Measurements from ENCODE around the gene NDFIP1. TPM values are rescaled to one million over a fixed set of nuclear protein-coding genes. Genes with fewer than 3 reads are reported as not detected.

Gene NDFIP1
- total RNA-seq, 1 donor = 69.7 TPM

DNA sequence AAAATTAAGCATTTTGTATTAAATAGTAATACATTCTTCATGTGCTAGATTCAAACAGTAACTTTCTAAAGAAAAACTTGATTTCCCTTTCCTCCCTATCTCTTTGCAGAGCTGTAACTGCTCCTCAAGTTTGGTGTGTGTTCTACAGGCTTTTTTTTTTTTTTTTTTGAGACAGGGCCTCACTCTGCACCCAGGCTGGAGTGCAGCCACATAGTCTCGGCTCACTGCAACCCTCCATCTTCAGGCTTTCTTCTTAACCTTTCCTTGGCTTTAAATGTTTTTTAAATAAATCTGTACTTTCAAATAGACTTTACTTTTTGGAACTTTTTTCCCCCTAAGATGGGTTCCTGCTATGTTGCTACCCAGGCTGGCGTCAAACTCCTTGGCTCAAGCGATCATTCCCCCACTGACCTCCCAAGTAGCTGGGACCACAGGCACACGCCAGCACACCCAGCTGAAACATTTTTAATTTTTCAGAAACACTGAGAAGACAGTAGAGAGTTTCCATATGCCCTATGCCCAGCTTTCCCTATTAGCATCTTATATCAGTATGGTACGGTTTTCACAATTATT is 9.1 kb downstream of the NDFIP1 start:
- DNase-seq (ENCODE audit: low read depth in 2 of 3, low spot score in 2 of 3) = no peak

- no peak for DNase-seq (ENCODE audit: low read depth in 2 of 3, low spot score in 2 of 3)
Observed at GRCh38 chr5:142118155-142118686, 9.6 kb downstream of the NDFIP1 start.

DNA sequence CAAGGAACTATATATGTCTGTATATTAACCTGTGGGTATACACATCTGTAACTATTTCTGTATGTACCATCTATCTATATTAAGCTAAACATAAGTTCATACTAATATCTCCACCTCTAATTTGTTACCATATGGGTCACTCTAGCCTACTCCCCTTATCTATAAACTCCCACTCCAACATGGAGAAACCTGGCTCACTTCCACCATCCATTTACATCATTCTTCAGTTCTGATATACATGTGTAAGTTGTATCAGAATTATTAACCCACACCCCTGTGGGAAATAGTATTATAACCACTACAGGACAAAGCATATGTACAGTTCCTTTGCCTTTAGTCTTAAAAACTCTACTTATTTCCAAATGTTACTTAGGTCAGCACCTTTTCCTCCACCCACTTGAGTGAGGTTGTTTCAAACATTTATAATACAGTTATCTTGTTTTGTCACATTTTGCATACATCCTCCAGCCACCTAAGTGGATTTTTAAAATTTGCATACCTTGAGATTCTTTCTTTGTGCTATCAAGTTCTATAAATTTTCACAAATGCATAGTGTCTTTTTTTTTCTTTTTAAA is 10.6 kb downstream of the NDFIP1 start:
- DNase-seq (ENCODE audit: low read depth in 2 of 3, low spot score in 2 of 3) = no peak

DNA sequence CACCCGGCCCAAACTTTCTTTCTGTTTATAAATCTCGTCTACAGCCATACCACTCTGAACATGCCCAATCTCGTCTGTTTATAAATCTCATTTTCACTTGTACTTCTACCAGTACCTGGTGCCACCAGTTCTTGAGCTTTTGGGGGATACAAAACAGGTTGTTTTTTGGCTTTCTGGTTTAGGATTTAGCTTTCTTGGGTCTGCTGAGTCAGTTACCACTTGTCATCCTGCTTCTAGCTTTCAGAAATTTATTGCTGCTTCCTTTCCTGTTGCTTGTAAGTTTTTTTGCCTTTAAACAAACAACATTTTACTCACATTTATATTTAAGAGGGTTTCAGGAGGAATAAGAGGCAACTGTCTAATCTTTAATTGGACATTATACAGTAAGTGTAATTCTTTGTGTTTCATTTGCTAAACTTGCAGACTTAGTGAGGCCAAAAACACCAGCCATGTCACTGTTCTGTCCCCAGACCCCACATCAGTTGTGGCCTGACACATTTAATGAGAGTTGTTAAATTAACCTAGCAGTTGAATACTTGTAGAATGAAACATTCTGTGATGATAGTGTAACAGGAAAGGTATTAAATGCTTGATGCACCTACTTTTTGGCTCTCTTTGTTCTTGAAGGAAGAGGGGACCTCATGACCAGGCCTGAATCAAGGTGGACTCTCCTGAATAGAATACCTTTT is 11.8 kb downstream of the NDFIP1 start:
- peak in 2 of 3 donors; percentile 46 to 67 for DNase-seq (ENCODE audit: low read depth in 2 of 3, low spot score in 2 of 3)

GRCh38 chr5:142122121-142122520 is 13.5 kb downstream of the NDFIP1 start:
- no peak for DNase-seq (ENCODE audit: low read depth in 2 of 3, low spot score in 2 of 3)

GRCh38 chr5:142125378-142125777 is 16.8 kb downstream of the NDFIP1 start:
- no peak for DNase-seq (ENCODE audit: low read depth in 2 of 3, low spot score in 2 of 3)

GRCh38 chr5:142125963-142126362 is 17.4 kb downstream of the NDFIP1 start:
- no peak for DNase-seq (ENCODE audit: low read depth in 2 of 3, low spot score in 2 of 3)

- no peak for DNase-seq (ENCODE audit: low read depth in 2 of 3, low spot score in 2 of 3)
Observed at GRCh38 chr5:142128675-142129208, 20.2 kb downstream of the NDFIP1 start.

DNA sequence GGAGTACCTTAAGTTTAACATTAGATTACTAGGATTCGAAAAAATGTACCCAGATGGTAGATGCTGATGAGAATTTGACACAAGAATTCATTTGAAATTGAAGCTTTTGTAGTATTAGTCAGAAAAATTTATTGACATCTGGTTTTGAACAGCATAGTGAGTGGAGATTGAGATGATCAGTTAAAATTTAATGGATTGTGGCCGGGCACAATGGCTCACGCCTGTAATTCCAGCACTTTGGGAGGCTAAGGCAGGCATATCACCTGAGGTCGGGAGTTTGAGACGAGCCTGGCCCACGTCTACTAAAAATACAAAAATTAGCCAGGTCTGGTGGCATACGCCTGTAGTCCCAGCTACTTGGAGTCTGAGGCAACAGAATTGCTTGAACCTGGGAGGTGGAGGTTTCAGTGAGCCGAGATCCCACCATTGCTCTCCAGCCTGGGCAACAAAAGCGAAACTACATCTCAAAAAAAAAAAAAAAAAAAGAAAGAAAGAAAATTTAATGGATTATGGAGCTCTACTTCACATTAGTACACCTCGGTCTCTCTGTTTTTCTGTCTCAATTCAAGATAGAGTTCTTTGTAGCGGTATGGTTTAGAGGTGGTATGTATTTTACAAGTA is 21.0 kb downstream of the NDFIP1 start:
- no peak for DNase-seq (ENCODE audit: low read depth in 2 of 3, low spot score in 2 of 3)

DNA sequence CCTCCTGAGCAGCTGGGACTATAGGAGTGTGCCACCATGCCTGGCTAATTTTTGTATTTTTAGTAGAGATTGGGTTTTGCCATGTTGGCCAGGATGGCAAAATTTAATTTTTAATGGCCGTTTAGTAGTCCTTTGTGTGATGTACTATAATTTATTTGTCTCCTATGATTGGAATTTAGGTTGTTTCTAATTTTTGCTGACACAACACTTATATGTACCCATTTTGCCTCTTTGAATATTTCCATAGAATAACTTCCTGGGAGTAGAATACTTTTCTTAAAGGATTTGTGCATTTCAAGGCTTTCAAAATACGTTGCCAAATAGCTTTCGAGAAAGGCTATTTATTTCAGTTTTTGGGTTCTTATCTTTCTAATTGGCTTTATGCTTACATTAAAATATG is 22.8 kb downstream of the NDFIP1 start:
- no peak for DNase-seq (ENCODE audit: low read depth in 2 of 3, low spot score in 2 of 3)

DNA sequence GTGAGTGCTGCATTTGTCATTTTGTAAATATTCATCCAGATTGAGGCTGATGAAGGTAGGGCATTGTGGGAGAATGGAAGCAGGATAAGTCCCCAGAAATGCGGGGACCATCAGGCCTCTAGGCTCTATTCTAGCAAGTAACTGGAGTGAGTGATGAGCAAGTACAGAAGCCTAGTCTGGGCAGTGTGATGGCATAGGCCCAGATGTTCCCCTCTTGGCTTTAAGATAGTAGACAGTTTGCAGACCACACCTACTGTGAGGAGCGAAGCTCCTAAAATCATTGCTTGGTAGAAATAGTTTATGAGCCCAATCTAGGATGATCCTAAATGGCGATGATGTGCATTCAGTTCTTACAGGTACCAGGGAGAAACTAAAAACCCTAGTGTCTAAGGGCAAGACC is 24.3 kb downstream of the NDFIP1 start:
- no peak for DNase-seq (ENCODE audit: low read depth in 2 of 3, low spot score in 2 of 3)

- no peak for DNase-seq (ENCODE audit: low read depth in 2 of 3, low spot score in 2 of 3)
Observed at GRCh38 chr5:142133330-142134206, 25.0 kb downstream of the NDFIP1 start.

DNA sequence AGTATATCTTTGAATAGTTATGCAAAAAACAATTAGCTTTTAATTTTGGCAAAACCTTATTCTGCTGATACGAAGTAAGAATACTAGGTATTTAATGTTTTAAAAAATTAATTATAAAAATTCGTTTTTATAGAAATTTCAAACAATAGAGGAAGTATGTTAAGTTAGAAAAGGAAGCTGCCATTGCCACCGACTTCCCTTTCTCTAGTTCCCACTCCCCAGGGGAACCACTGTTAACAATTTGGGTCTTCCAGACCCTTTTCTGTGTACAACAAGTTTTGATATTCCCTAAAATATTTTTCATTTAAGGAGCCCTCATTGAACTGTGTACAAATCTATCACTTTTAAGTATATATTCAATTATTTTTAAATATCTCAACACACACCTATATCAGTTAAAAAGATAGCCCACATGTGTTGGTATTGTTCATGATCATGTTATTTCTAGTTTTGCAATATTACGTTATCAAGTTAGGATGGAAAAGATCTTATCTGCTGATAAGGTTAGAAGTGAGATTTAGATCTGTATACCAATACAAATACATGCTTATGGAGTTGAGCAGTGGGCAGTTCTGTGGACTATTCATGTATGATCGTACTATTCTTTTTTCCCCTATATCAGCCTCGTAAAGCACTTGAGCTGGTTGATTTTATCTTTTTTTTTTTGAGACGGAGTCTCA is 25.9 kb downstream of the NDFIP1 start:
- DNase-seq (ENCODE audit: low read depth in 2 of 3, low spot score in 2 of 3) = peak in 1 of 3 donors; percentile 45

GRCh38 chr5:142141463-142141862 is 32.9 kb downstream of the NDFIP1 start:
- DNase-seq (ENCODE audit: low read depth in 2 of 3, low spot score in 2 of 3) = peak in 1 of 3 donors; percentile 53

DNA sequence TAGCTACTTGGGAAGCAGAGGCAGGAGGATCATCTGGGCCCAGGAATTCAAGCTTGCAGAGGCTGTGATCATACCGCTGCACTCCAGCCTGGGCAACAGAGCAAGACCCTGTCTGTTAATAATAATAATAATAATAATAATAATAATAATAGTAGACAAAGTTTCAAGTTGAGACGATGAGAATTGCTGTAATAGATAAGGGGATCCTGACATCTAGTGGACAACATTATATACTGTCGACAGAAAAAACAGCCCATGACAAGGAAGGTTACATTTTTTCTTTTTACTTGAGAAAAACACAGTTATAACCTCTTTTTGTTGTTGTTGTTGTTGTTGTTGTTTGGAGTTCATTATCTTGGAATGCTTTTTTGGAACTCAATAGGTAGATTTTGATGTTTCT is 35.3 kb downstream of the NDFIP1 start:
- DNase-seq (ENCODE audit: low read depth in 2 of 3, low spot score in 2 of 3) = peak in 1 of 3 donors; percentile 67

DNA sequence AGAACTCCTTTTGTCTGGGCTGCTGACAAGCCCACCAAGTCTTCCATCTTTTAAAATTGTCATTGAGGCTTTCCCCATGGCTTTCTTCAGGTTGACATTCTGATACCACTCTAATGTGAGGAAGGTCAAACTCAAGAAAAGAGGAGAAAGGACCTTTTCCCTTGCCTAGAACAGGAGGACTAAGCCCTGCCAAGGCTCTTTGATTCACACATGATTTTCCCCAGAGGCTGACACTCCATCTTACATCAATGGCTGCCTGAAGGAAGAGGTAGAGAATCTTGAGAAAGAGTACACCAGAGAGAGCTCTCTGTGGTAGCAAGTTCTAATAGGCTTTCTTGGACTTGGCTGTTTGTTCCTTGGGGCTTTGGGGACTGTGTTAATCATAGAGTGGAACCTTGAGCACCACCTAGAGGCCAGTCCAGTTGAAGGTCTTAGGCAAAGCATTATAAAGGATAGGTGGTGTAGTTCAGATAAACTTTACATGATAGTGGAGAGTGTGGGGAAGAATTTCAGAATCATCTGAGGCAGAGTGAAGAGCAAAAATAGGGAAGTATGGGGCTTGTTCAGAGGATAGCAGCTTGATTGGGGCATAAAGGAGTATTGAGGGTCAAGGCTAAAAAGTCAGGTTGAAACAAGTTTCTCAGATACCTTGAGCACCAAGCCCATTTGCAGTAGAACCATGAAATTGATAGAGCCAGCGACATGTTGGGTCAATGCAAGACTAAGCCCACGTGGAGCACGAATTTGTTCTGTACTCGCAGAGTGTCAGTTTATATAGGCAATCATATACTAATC is 36.7 kb downstream of the NDFIP1 start:
- peak in 2 of 3 donors; percentile 61 to 83 for DNase-seq (ENCODE audit: low read depth in 2 of 3, low spot score in 2 of 3)

GRCh38 chr5:142149363-142149762 is 40.8 kb downstream of the NDFIP1 start:
- DNase-seq (ENCODE audit: low read depth in 2 of 3, low spot score in 2 of 3) = no peak

- no peak for DNase-seq (ENCODE audit: low read depth in 2 of 3, low spot score in 2 of 3)
Observed at GRCh38 chr5:142150431-142150830, 41.9 kb downstream of the NDFIP1 start.
